Measurements from ENCODE around the gene SPOP.
"Not testable (repeated sequence)": the region's sequence is repeated elsewhere in the genome, so short reads cannot be mapped to it uniquely, and the experiment has no call there.

Gene SPOP

DNA sequence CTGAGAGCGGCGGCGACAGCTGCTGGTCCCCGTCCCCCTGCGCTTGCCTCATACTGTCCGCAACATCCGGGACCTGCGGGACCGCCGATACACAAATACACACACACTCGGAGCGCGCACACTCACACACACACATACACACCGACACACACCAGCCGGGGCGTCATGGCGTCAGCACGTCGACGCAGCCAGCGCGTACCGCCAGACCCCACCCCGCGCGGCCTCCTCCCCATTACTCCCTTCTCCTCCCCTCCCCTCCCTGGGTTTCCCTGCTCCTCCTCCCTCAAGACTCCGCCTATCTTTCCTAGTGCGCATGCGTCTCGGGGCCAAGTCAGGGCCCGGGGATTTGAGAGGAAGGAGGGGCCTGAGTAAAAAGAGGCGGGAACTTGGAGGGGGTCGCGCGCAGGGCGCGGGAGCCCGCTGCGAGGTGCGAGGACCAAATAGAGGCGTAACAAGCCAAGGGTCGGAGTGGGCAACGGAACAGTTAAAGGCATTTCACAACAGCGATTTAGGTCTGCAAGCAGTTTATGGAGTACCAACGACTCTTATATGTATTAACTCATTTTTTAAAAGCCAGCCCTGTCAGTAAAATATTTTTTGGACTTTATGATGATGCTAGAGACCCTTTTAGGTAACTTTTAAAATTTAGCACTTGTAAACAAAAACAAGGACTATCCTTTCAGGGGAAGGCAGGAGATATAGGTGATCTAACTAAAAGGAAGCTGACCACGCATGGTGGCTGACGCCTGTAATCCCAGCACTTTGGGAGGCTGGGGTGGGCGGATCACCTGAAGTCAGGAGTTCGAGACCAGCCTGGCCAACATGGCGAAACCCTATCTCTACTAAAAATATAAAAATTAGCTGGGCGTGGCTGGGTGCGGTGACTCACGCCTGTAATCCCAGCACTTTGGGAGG lies at the start of gene SPOP:
Gene SPOP, minus strand, starts transcription at position 165 of the 915 bp plus-strand sequence. CDS start 55,287 bp downstream, outside the sequence.
- peak; percentile 97 to 98 for DNase-seq (ENCODE audit: extremely low read depth in 1 of 2, low read depth in 1 of 2)

GRCh38 chr17:49727380-49727779 lies 49.5 kb upstream of the SPOP start:
- no peak for DNase-seq (ENCODE audit: extremely low read depth in 1 of 2, low read depth in 1 of 2)

- DNase-seq (ENCODE audit: extremely low read depth in 1 of 2, low read depth in 1 of 2): no peak
Observed at GRCh38 chr17:49725452-49726130, 47.7 kb upstream of the SPOP start.

DNA sequence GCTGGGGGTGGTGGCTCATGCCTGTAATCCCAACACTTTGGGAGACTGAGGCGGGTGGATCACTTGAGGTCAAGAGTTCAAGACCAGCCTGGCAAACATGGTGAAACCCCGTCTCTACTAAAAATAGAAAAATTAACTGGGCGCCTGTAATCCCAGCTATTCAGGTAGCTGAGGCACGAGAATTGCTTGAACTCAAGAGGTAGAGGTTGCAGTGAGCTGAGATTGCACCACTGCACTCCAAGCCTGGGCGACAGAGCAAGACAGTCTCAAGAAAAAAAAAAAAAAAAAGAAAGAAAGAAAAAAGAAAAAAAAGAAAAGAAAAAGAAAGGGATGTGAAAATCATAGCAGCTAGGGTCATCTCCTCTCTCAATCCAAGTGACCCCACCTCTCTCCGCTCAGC lies 46.7 kb upstream of the SPOP start:
- DNase-seq (ENCODE audit: extremely low read depth in 1 of 2, low read depth in 1 of 2): not testable (repeated sequence)

DNA sequence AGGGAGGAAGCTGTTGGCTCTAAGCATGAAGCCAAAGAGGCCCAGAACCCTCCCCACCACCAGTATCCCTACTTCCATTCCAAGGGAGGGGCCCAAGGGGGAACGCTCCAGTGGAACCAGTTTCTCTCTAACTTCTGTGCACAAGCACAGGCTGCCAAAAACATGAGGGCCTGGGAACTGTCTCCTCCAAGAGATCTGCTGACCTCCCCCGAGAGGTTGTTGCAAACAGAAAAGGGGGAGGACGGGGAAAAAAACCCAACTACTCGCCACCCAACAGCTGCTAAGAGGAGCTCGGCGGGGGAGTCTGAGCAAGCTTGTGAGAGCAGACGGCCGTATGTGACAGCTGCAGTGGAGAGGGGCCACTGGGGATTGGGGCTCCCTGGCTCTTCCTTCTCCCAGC lies 45.5 kb upstream of the SPOP start:
- DNase-seq (ENCODE audit: extremely low read depth in 1 of 2, low read depth in 1 of 2): no peak

DNA sequence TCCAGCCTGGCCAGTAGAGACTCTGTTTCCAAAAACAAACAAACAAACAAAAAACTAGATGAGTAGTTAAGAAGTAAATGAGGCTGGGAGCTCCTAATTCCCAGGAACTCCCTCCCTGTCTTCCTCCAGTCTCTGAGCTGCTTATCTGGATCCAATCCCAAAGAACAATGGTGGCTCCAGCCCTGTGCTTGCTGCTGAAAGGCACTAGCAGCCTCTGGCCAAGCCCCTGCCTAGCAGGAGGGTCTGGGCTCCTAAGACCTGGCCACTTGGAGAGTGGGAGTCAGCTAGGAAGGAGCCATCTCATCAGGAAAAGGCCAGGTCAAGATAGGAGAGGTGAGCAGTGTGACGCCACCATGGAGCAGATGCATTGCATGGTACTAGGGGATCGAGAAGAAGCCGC lies 44.2 kb upstream of the SPOP start:
- DNase-seq (ENCODE audit: extremely low read depth in 1 of 2, low read depth in 1 of 2): no peak

DNA sequence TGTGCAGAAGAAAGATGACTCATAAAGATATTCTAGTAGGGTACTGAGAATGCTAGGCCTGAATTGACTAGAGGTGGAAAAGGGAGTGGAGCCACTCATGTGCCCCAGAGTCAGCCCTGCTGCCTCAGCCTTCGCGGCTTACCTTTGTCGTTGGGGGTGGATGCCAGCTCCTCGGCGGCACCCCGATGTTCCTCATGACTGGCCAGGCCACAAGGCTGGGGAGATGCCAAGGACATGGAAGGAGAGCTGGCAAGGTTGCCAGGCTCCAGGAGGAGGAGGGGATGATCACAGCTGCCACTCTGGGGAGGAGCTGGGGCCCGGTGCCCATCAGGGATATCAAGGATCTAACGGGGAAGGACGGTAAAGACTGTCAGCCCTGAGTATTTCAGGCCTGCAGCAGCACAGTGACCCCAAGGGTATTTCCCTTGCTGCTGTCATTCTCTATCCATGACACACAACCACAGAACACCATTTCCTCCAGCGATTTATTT lies 39.5 kb upstream of the SPOP start:
- no peak for DNase-seq (ENCODE audit: extremely low read depth in 1 of 2, low read depth in 1 of 2)

DNA sequence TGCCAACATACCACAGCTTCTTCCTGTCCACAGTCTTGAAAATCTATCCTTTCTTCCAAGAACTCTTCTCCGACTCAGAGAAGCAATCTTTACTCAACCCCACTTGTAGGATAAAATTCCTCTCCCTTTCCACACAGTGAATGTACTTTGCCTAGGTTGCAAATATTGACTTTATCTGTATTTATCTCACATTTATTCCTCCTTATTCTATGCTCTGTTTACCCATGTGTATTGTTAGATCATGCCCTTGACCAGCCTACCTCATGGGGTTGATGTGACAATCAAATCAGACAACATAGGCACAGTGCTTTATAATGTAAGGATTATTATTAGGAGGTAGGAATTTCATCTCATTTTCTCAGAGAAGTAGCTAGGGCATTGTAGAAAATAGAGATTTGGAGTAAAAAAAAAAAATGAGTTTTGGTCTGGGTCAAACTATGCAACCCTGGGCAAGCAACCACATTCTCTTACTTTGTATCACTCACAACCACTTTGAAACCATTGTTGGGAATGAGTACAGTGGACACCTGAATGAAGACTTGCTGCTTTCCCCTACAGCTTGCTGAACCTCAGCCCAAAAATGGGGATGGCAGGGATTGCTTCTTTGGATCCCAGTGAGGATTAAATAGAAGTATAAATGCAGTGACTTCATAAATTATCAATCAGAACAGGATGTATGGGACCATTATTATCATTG lies 38.9 kb upstream of the SPOP start:
- no peak for DNase-seq (ENCODE audit: extremely low read depth in 1 of 2, low read depth in 1 of 2)

- no peak for DNase-seq (ENCODE audit: extremely low read depth in 1 of 2, low read depth in 1 of 2)
Observed at GRCh38 chr17:49715717-49716279, 37.9 kb upstream of the SPOP start.

DNA sequence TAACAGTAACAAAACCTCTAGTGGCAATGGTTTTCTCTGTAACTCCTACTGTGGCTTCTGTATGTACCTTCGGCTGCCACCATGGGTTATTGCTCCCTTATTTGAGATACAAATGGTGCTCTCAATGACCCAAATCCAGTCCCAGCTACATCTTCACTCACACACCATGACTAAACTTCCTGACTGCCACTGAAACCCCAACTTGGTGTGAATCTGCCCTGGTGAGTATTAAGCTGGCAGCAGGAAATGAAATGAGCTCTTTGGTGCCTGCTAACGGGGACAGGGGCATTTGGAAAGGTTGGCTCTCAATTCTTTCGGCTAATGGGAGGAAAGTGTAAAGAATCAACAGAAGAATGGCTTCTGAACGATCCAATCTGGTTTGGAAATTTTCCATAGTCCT lies 37.3 kb upstream of the SPOP start:
- no peak for DNase-seq (ENCODE audit: extremely low read depth in 1 of 2, low read depth in 1 of 2)

DNA sequence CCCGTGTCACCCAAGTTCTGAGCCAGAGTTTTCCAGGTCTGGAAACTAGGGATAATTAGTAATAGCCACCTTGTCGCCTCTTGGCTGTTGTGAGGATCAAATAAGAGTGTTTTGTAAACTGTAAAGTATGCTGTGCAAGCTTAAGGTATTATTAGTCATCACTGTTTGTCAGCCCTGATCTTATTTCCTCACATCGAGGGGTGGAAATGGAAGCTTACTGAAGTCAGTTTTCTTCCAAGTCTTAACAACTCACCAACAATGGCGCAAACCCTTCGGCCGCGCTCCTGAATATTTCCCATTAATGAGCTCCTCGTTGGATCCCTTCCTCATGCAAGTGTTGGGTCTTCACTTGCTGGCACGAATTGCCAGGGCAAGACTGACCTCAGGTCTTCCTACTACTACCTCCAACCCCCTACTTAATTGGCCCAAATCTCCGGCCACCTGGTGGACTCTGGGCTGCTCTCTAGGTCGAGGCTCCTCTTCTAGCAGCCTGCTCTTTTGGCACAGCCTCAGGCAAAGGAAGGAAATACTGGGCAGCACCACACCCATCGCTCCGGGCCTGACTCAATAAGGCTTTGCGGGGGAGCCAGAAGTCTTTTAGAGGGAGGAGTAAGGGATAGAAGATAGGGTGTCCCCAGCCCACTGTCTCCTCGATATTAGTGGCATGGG lies 30.8 kb upstream of the SPOP start:
- no peak for DNase-seq (ENCODE audit: extremely low read depth in 1 of 2, low read depth in 1 of 2)

GRCh38 chr17:49707608-49708514 lies 30.0 kb upstream of the SPOP start, which contains the start of gene SLC35B1:
TSS of gene SLC35B1 (minus strand) at chr17:49707964. CDS start at chr17:49707833, 131 bp downstream.
- DNase-seq (ENCODE audit: extremely low read depth in 1 of 2, low read depth in 1 of 2): peak; percentile 95 to 98

- no peak for DNase-seq (ENCODE audit: extremely low read depth in 1 of 2, low read depth in 1 of 2)
Observed at GRCh38 chr17:49707246-49707607, 29.3 kb upstream of the SPOP start.

DNA sequence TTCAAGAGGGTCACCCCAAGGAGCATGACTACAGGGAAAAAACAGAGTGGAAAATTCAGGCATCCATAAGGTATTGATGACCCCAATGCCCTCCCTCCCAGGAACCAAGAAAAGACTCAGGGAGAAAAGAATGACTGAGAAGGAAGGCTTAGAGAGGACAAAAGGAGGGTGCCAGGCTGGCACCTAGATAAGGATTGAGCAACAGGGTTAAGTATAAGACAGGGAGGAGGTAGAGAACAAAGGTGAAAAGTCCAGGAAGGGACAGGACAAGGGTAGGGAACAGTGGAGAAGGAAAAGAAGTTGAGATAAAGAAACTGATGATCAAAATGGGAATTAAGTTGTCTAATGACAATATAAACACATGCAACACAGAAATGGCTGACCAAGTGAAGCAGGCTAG lies 27.4 kb upstream of the SPOP start:
- DNase-seq (ENCODE audit: extremely low read depth in 1 of 2, low read depth in 1 of 2): no peak

- DNase-seq (ENCODE audit: extremely low read depth in 1 of 2, low read depth in 1 of 2): no peak
Observed at GRCh38 chr17:49703557-49704277, 25.8 kb upstream of the SPOP start.

DNA sequence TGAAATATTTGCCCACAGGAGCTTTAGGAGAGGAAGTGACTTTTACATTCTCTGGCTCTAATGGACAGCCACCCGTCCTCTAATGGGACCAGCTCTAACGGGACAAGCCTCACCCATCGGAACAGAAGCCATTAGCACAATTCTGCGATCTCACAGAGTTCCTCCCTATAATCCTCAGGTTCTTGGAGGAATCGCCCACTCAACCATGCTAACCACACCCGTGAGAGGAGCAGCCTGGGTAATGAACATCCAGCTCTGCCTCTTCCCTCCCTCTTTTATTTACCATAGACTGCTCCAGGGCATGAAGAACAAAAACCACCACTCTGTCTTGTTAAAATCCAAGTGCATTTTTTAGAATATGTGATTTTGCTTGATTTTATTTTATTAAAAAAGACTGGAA lies 23.1 kb upstream of the SPOP start:
- no peak for DNase-seq (ENCODE audit: extremely low read depth in 1 of 2, low read depth in 1 of 2)

DNA sequence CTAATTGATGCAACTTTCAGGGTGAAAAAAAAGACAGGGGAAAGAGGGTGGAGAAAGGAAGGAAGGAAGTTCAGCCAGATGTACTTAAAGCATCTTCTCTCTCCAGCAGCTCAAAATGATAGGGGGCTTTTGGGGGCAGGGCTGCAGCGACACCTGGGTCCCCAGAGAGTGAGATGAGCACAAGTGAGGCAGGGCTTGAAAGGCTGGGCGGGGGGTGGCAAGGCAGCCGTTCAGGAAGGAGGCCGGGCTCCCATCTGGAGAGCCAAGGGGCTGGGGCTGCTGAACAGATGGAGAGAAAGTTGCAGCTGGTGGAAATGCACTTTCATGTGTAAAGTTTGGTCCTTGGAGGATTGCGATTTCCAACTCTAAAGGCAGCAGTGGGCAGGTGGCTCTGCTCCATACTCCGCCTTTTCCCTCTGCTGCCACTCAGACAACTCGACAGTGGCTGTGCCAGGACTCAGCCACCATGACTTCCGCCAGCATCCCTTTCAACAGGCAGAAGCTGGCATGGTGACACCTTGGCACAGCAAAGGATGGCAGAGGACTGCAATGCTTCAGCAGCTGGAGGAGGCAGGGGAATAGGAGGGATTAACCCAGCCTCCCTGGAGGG lies 22.2 kb upstream of the SPOP start:
- DNase-seq (ENCODE audit: extremely low read depth in 1 of 2, low read depth in 1 of 2): no peak

DNA sequence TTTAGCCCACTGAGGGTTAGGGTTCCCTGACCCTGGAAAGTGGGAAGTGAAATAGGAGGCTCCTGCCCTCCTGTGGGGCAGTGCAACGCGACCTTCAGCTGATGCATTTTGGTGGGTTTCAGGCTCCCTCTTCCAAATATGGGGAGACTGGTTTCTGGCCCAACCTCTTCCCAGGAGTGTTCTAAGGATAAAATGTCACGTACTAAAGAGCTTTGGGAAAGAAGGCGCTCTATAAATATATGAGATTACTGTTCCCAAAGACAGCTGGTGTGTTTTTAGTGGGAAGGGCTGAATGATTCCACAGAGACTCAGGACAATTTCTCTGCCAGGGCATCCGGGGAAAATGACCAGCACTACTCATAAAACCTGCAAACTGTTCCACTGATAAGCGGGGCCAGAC lies 20.1 kb upstream of the SPOP start:
- no peak for DNase-seq (ENCODE audit: extremely low read depth in 1 of 2, low read depth in 1 of 2)

All from activated CD8-positive, alpha-beta memory T cell treated with anti-CD3 and anti-CD28 coated beads for 1 hour (primary cell).